Left forelimb (tissue), 1 donor: ENCODE data around the gene ZW10.
"Not testable (repeated sequence)": the region's sequence is repeated elsewhere in the genome, so short reads cannot be mapped to it uniquely, and the experiment has no call there.

ENCODE experiments used
- DNase-seq: peaks from one replicate; pipeline ENCODE4 v3.0.0-alpha.2; 2018; ENCODE audit warnings: low spot score

Gene ZW10

GRCh38 chr11:113773416-113774173 lies at the start of gene ZW10:
ZW10 (minus strand) TSS chr11:113773692; CDS start chr11:113773666, 26 bp downstream.
- DNase-seq, result peak; percentile 97

GRCh38 chr11:113818426-113818825 lies 44.9 kb upstream of the ZW10 start:
- no peak for DNase-seq

GRCh38 chr11:113817626-113818025 lies 44.1 kb upstream of the ZW10 start:
- DNase-seq, result no peak

GRCh38 chr11:113817162-113817561 lies 43.7 kb upstream of the ZW10 start:
- DNase-seq, result no peak

GRCh38 chr11:113814181-113814580 lies 40.7 kb upstream of the ZW10 start:
- no peak for DNase-seq

GRCh38 chr11:113808931-113809330 lies 35.4 kb upstream of the ZW10 start:
- DNase-seq, result no peak

GRCh38 chr11:113806406-113806805 lies 32.9 kb upstream of the ZW10 start:
- no peak for DNase-seq

GRCh38 chr11:113805640-113806039 lies 32.1 kb upstream of the ZW10 start:
- no peak for DNase-seq

GRCh38 chr11:113802621-113803020 lies 29.1 kb upstream of the ZW10 start:
- DNase-seq, result no peak

GRCh38 chr11:113796663-113797259 lies 23.3 kb upstream of the ZW10 start:
- DNase-seq, result no peak

GRCh38 chr11:113789675-113790320 lies 16.3 kb upstream of the ZW10 start:
- DNase-seq, result no peak

GRCh38 chr11:113789016-113789415 lies 15.5 kb upstream of the ZW10 start:
- not testable (repeated sequence) for DNase-seq

- DNase-seq, result no peak
These were observed 8.6 kb upstream of the ZW10 start for GRCh38 chr11:113782134-113782533.

- no peak for DNase-seq
These were observed 8.2 kb upstream of the ZW10 start for GRCh38 chr11:113781682-113782081.

GRCh38 chr11:113779496-113779895 lies 6.0 kb upstream of the ZW10 start, which contains the start of gene CLDN25:
CLDN25 (plus strand) TSS chr11:113779796; CDS start chr11:113779796, 0 bp downstream.
- no peak for DNase-seq

GRCh38 chr11:113778111-113778910 lies 4.8 kb upstream of the ZW10 start:
- no peak for DNase-seq

GRCh38 chr11:113774174-113774503 lies 647 bp upstream of the ZW10 start:
- DNase-seq, result no peak

GRCh38 chr11:113773092-113773415 lies 438 bp downstream of the ZW10 start:
- no peak for DNase-seq

GRCh38 chr11:113771964-113772363 lies 1.5 kb downstream of the ZW10 start:
- no peak for DNase-seq

GRCh38 chr11:113764527-113765219 lies 8.8 kb downstream of the ZW10 start:
- no peak for DNase-seq

GRCh38 chr11:113763040-113763439 lies 10.5 kb downstream of the ZW10 start:
- not testable (repeated sequence) for DNase-seq

- DNase-seq, result no peak
These were observed 13.3 kb downstream of the ZW10 start for GRCh38 chr11:113760241-113760640.
